ENCODE results near the gene EP400.

DNA sequence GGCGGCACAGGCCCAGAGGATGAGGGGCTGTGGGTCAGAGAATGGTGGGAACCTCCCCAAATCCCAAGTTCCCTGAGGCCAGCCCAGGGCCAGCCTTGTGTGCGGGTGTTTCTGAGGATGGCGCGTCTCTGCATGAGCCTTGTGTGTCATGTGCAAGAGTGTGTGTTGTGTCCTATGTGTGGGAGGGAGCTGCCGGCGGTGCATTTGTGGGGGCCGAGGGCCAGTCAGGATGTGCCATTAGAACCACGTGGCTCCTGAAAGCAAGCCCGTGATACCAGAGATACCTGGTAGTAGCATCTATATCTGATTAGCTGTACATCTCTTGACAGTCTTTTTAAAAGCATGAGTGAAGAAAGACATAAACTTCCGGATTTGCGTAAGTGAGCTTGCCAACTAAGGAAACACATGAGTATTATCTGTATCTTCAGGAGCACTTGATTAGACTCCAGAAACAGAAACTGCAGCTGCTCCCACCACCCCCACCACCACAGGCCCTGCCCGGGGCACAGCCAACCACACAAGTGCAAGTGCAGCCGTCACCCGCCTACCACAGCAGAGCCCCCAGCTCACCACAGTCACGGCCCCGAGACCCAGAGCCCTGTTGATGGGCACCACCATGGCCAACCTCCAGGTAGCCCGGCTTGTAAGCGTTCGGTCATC lies 175.2 kb downstream of the EP400 start:
- TF ChIP-seq, protein P1, sequence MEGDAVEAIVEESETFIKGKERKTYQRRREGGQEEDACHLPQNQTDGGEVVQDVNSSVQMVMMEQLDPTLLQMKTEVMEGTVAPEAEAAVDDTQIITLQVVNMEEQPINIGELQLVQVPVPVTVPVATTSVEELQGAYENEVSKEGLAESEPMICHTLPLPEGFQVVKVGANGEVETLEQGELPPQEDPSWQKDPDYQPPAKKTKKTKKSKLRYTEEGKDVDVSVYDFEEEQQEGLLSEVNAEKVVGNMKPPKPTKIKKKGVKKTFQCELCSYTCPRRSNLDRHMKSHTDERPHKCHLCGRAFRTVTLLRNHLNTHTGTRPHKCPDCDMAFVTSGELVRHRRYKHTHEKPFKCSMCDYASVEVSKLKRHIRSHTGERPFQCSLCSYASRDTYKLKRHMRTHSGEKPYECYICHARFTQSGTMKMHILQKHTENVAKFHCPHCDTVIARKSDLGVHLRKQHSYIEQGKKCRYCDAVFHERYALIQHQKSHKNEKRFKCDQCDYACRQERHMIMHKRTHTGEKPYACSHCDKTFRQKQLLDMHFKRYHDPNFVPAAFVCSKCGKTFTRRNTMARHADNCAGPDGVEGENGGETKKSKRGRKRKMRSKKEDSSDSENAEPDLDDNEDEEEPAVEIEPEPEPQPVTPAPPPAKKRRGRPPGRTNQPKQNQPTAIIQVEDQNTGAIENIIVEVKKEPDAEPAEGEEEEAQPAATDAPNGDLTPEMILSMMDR (conservative IDR thresholded peaks at IDR 0.05; ENCODE audit: low read depth, low read length), result no peak
- TF ChIP-seq RFX5 (IDR thresholded peaks at IDR 0.05; ENCODE audit: low read depth, low read length), result no peak
- TF ChIP-seq NFE2L2 (IDR thresholded peaks at IDR 0.05; ENCODE audit: low read depth, low read length), result no peak
- no peak for TF ChIP-seq RAD21 (IDR thresholded peaks at IDR 0.05; ENCODE audit: low read length)
- TF ChIP-seq POLR2A (IDR thresholded peaks at IDR 0.05; ENCODE audit: low read depth, low read length), result no peak
- no peak for TF ChIP-seq RCOR1 (IDR thresholded peaks at IDR 0.05; ENCODE audit: insufficient replicate concordance, low read length)
- no peak for TF ChIP-seq MAFK (IDR thresholded peaks at IDR 0.05; ENCODE audit: low read depth, low read length)
- no peak for TF ChIP-seq CHD1 (IDR thresholded peaks at IDR 0.05; ENCODE audit: low read depth, low read length)
- TF ChIP-seq, protein P2, sequence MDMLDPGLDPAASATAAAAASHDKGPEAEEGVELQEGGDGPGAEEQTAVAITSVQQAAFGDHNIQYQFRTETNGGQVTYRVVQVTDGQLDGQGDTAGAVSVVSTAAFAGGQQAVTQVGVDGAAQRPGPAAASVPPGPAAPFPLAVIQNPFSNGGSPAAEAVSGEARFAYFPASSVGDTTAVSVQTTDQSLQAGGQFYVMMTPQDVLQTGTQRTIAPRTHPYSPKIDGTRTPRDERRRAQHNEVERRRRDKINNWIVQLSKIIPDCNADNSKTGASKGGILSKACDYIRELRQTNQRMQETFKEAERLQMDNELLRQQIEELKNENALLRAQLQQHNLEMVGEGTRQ (IDR thresholded peaks at IDR 0.05; ENCODE audit: low read depth, low read length), result no peak
- no peak for TF ChIP-seq SMC3 (IDR thresholded peaks at IDR 0.05; ENCODE audit: low read depth, low read length)
- TF ChIP-seq, protein P3, sequence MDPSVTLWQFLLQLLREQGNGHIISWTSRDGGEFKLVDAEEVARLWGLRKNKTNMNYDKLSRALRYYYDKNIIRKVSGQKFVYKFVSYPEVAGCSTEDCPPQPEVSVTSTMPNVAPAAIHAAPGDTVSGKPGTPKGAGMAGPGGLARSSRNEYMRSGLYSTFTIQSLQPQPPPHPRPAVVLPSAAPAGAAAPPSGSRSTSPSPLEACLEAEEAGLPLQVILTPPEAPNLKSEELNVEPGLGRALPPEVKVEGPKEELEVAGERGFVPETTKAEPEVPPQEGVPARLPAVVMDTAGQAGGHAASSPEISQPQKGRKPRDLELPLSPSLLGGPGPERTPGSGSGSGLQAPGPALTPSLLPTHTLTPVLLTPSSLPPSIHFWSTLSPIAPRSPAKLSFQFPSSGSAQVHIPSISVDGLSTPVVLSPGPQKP (IDR thresholded peaks at IDR 0.05; ENCODE audit: borderline replicate concordance, low read depth, low read length), result no peak
- no peak for TF ChIP-seq MXI1 (IDR thresholded peaks at IDR 0.05; ENCODE audit: borderline replicate concordance, low read depth, low read length)
- no peak for TF ChIP-seq CEBPB (IDR thresholded peaks at IDR 0.05; ENCODE audit: low read depth, low read length)
- no peak for TF ChIP-seq FOS (IDR thresholded peaks at IDR 0.05; ENCODE audit: low read depth, low read length)
